ENCODE measurements around the gene TMIE. TPM values are rescaled to one million over a fixed set of nuclear protein-coding genes. Genes with fewer than 3 reads are reported as not detected.
"Not testable (repeated sequence)": the region's sequence is repeated elsewhere in the genome, so short reads cannot be mapped to it uniquely, and the experiment has no call there.

TMIE gene
- total RNA-seq, 1 donor from 2014 or later = 0.44 TPM

DNA sequence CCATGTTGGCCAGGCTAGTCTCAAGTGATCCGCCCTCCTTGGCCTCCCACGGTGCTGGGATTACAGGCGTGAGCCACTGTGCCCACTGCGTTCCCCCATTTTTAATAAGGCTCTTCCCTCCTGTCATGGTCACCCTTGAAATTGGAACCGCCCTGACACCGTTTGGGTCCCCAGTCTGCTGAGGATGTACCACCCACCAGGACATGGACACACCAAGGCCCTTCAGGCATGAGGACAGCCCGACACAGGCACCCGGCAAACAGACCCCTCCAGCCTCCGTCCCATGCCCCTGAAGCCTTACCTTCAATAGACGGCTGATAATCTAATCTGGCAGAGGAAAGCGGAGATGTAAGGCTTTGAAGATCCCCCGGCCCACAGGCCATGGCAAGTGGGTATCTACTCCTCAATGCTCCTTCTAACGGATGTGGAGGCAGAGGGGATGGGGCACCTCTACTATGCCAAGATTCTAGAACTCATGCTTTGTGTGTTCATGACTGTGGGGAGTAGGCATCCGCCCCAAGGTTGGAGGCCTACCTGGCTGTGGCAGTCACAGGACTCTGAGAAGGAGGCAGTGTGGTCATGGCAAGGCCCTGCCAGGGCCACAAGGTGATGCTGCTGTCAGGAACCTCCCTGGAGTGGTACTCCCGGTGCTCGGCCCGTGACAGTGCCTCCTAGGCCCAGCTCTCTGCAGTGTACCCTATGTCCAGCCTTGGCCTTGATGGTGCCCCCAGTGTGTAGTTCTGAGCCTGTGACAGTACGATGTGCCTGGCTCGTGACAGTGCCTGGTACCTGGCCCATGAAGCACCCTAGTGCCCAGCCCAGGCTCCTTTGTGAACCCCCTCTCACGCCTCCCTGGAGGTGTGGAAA lies 35.0 kb downstream of the TMIE start:
- intact Hi-C loops (cut with micrococcal nuclease) = no loop called here
- DNase-seq = no peak
- CTCF ChIA-PET = no interaction called here
- Mint-ChIP-seq H3K4me3 (no peak overlapping the region), H3K27ac (no peak overlapping the region), H3K36me3 (ENCODE audit: low read depth) (no peaks in the 10 kb centered on the region), H3K27me3 (peaks cover 22% of the 10 kb centered on the region), H3K9me3 (peaks cover 4% of the 10 kb centered on the region), H3K4me1 (no peaks in the 10 kb centered on the region)
- TF ChIP-seq, protein P1, sequence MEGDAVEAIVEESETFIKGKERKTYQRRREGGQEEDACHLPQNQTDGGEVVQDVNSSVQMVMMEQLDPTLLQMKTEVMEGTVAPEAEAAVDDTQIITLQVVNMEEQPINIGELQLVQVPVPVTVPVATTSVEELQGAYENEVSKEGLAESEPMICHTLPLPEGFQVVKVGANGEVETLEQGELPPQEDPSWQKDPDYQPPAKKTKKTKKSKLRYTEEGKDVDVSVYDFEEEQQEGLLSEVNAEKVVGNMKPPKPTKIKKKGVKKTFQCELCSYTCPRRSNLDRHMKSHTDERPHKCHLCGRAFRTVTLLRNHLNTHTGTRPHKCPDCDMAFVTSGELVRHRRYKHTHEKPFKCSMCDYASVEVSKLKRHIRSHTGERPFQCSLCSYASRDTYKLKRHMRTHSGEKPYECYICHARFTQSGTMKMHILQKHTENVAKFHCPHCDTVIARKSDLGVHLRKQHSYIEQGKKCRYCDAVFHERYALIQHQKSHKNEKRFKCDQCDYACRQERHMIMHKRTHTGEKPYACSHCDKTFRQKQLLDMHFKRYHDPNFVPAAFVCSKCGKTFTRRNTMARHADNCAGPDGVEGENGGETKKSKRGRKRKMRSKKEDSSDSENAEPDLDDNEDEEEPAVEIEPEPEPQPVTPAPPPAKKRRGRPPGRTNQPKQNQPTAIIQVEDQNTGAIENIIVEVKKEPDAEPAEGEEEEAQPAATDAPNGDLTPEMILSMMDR (IDR thresholded peaks at IDR 0.05) = no peak
- POLR2A ChIA-PET = no interaction called here
- ATAC-seq (ENCODE audit: low read depth) = no peak

DNA sequence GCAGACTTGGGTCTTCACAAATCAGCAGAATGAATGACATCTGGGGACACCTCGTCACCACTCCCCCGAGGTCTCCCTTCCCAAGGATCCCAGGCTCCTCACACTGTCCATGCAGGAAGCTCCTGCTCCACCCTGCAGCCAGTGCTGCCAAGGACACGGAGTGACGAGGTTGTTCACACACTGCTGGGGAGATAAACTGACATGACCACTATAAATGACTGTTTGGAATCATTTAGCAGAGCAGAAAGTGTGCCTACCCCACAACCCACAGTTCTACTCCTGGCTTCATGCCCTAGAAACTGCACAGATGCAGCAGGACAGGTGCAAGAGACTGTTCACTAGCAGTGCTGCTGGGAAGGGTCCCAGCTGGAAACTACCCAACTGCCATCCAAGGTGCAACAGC lies 36.1 kb downstream of the TMIE start:
- CTCF ChIA-PET = no interaction called here
- no peak overlapping the region for H3K4me3 Mint-ChIP-seq
- peaks cover 4% of the 10 kb centered on the region for H3K9me3 Mint-ChIP-seq
- ATAC-seq (ENCODE audit: low read depth) (no peak), DNase-seq (no peak)
- intact Hi-C loops (cut with micrococcal nuclease) = no loop called here
- no peak overlapping the region for H3K27ac Mint-ChIP-seq
- no peaks in the 10 kb centered on the region for H3K36me3 Mint-ChIP-seq (ENCODE audit: low read depth)
- H3K27me3 Mint-ChIP-seq = peaks cover 18% of the 10 kb centered on the region
- POLR2A ChIA-PET = no interaction called here
- no peaks in the 10 kb centered on the region for H3K4me1 Mint-ChIP-seq
- TF ChIP-seq, protein P1 (IDR thresholded peaks at IDR 0.05) = no peak

DNA sequence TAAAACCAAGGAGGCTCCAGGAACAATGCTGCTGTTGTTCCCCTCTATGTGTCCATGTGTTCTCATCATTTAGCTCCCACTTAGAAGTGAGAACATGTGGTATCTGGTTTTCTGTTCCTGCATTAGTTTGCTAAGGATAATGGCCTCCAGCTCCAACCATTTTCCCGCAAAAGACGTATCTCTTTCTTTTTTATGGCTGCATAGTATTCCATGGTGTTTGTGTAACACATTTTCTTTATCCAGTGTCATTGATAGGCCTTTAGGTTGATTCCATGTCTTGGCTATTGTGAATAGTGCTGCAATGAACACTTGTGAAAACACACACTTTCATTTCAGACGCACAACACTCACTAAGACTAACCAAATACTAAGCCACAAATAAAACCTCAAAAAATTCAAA lies 38.4 kb downstream of the TMIE start:
- H3K36me3 Mint-ChIP-seq (ENCODE audit: low read depth); H3K9me3 Mint-ChIP-seq; H3K27ac Mint-ChIP-seq; intact Hi-C loops (cut with micrococcal nuclease); H3K4me1 Mint-ChIP-seq; CTCF ChIA-PET; ATAC-seq (ENCODE audit: low read depth); DNase-seq; H3K4me3 Mint-ChIP-seq; POLR2A ChIA-PET: not testable (repeated sequence)
- peaks cover 18% of the 10 kb centered on the region for H3K27me3 Mint-ChIP-seq

DNA sequence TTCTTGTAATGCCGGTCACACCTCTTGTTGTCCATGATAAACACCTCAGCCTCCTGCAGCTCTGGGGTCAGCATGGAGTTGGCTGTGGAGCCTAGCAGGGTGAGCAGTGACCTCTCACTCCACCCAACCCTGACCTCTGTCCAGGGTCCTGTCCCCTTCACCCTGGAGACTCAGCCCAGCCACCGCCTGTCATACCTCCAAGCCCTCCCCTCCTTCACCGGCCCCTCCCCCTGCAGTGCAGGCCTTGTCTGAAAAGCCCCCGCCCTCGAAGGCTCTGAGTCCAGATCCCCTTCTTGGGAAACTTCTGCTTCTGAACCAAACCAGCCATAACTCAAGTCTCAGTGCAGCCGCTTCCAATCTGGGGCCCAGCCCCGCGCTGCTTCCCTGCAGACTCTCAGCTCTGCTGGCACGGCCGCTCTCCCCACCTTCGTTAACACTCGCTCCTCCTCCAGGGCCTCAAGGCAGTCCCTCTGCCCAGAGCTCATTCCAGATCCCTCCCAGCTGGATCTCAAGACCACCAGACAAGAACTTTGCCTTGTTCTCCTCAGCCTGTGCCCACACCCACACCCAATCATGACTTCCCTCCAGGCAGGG lies 41.9 kb downstream of the TMIE start:
- intact Hi-C loops (cut with micrococcal nuclease) = no loop called here
- H3K9me3 Mint-ChIP-seq = peaks cover 4% of the 10 kb centered on the region
- ChIA-PET CTCF (no interaction called here), POLR2A (no interaction called here)
- H3K27ac Mint-ChIP-seq = no peak overlapping the region
- TF ChIP-seq, protein P1 (IDR thresholded peaks at IDR 0.05) = no peak
- H3K36me3 Mint-ChIP-seq (ENCODE audit: low read depth) = no peaks in the 10 kb centered on the region
- H3K4me1 Mint-ChIP-seq = no peaks in the 10 kb centered on the region
- DNase-seq (no peak), ATAC-seq (ENCODE audit: low read depth) (no peak)
- H3K27me3 Mint-ChIP-seq = peaks cover 3% of the 10 kb centered on the region
- H3K4me3 Mint-ChIP-seq = no peak overlapping the region

DNA sequence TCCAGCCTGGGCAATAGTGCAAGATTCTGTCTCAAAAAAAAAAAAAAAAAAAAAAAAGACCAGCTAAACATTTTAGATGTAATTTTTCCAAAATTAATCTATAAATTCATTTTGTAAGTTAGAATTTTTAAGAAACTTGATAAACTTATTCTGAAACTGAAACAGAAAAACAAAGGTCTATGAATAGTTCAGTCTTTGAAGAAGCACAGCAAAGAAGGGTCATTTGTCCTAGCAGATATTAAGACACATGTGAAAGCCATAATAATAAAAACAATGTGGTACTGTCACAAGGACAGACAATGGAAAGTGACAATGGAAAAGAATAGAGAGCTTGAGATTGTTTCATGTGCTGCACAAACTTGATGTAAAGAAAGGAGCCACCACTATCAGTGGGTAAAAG lies 45.5 kb downstream of the TMIE start:
- H3K36me3 Mint-ChIP-seq (ENCODE audit: low read depth) = no peaks in the 10 kb centered on the region
- ChIA-PET POLR2A (no interaction called here), CTCF (no interaction called here)
- intact Hi-C loops (cut with micrococcal nuclease) = no loop called here
- no peak overlapping the region for H3K27ac Mint-ChIP-seq
- no peaks in the 10 kb centered on the region for H3K4me1 Mint-ChIP-seq
- no peaks in the 10 kb centered on the region for H3K27me3 Mint-ChIP-seq
- ATAC-seq (ENCODE audit: low read depth) (no peak), DNase-seq (no peak)
- TF ChIP-seq, protein P1 (IDR thresholded peaks at IDR 0.05) = no peak
- H3K4me3 Mint-ChIP-seq = no peak overlapping the region
- H3K9me3 Mint-ChIP-seq = no peaks in the 10 kb centered on the region

Measured in activated B cell treated with CpG ODN at 0.5 μM for 24 hours (primary cell).